Activated T-cell treated with anti-CD3 and anti-CD28 coated beads for 1 hour (primary cell): Measurements from ENCODE around the gene RPH3AL.

ENCODE experiments used
- DNase-seq: peaks from one replicate; pipeline ENCODE4 v3.0.0-alpha.2; 2020; ENCODE audit warnings: low read depth

The RPH3AL gene

GRCh38 chr17:352421-353212 is at the start of gene RPH3AL:
Gene RPH3AL (minus strand): TSS chr17:352807. CDS start chr17:327543, 25,264 bp downstream.
- DNase-seq, result no peak

GRCh38 chr17:400257-400656 is 47.6 kb upstream of the RPH3AL start:
- no peak for DNase-seq

- no peak for DNase-seq
Measured at GRCh38 chr17:396788-397187, 44.2 kb upstream of the RPH3AL start.

GRCh38 chr17:395974-396373 is 43.4 kb upstream of the RPH3AL start:
- no peak for DNase-seq

GRCh38 chr17:395179-395578 is 42.6 kb upstream of the RPH3AL start:
- no peak for DNase-seq

GRCh38 chr17:394718-395095 is 42.1 kb upstream of the RPH3AL start:
- no peak for DNase-seq

GRCh38 chr17:393806-394717 is 41.5 kb upstream of the RPH3AL start:
- no peak for DNase-seq

- DNase-seq, result no peak
Measured at GRCh38 chr17:391850-392249, 39.2 kb upstream of the RPH3AL start.

GRCh38 chr17:390025-390424 is 37.4 kb upstream of the RPH3AL start:
- no peak for DNase-seq

GRCh38 chr17:388087-388486 is 35.5 kb upstream of the RPH3AL start:
- no peak for DNase-seq

GRCh38 chr17:386141-386876 is 33.7 kb upstream of the RPH3AL start:
- peak; percentile 70 for DNase-seq

GRCh38 chr17:385836-386140 is 33.2 kb upstream of the RPH3AL start:
- no peak for DNase-seq

- DNase-seq, result no peak
Measured at GRCh38 chr17:385178-385835, 32.7 kb upstream of the RPH3AL start.

GRCh38 chr17:384622-385177 is 32.1 kb upstream of the RPH3AL start:
- no peak for DNase-seq

- no peak for DNase-seq
Measured at GRCh38 chr17:383771-384621, 31.4 kb upstream of the RPH3AL start.

GRCh38 chr17:382644-383533 is 30.3 kb upstream of the RPH3AL start:
- DNase-seq, result no peak

- DNase-seq, result no peak
Measured at GRCh38 chr17:381941-382643, 29.5 kb upstream of the RPH3AL start.

GRCh38 chr17:381516-381915 is 28.9 kb upstream of the RPH3AL start:
- DNase-seq, result no peak
